Neutrophil (primary cell): ENCODE results near the gene OR51G2.

Experiments used
- H3K27ac ChIP-seq: fragments of 200-600 bp; sonication (generic); 2 replicates; pipeline ENCODE4 v1.5.1; 2016; ENCODE audit warnings: mild to moderate bottlenecking, moderate library complexity
- H3K27me3 ChIP-seq: fragments of 200-600 bp; sonication (generic); 2 replicates; pipeline ENCODE4 v1.6.0; 2016; ENCODE audit warnings: mild to moderate bottlenecking
- H3K36me3 ChIP-seq: fragments of 200-600 bp; sonication (generic); 2 replicates; pipeline ENCODE4 v1.5.1; 2017
- H3K4me1 ChIP-seq, 2 experiments: fragments of 200-600 bp in 1 of 2; sonication (generic) in 1 of 2; 1 replicate in 1 of 2; 2 replicates in 1 of 2; pipeline versions ENCODE4 v1.5.1 to v1.6.1; 2013 to 2016; ENCODE audit warnings: low read depth in 1 of 2, low read length in 1 of 2, mild to moderate bottlenecking in 1 of 2, moderate library complexity in 1 of 2; ENCODE audit not compliant: control insufficient read depth in 1 of 2, insufficient read depth in 1 of 2
- H3K4me3 ChIP-seq, 2 experiments: fragments of 200-600 bp in 1 of 2; sonication (generic) in 1 of 2; 1 replicate in 1 of 2; 2 replicates in 1 of 2; pipeline ENCODE4 v1.5.1; 2013 to 2016; ENCODE audit warnings: low read depth in 1 of 2, low read length in 1 of 2, mild to moderate bottlenecking in 1 of 2, moderate library complexity in 1 of 2
- H3K9me3 ChIP-seq: fragments of 200-600 bp; sonication (generic); 2 replicates; pipeline ENCODE4 v1.5.1; 2016
- CTCF ChIP-seq: fragments of 200-600 bp; sonication (generic); IDR thresholded peaks from 2 replicates; pipeline ENCODE4 v1.5.1; 2016; ENCODE audit warnings: antibody characterized with exemption

Gene OR51G2

DNA sequence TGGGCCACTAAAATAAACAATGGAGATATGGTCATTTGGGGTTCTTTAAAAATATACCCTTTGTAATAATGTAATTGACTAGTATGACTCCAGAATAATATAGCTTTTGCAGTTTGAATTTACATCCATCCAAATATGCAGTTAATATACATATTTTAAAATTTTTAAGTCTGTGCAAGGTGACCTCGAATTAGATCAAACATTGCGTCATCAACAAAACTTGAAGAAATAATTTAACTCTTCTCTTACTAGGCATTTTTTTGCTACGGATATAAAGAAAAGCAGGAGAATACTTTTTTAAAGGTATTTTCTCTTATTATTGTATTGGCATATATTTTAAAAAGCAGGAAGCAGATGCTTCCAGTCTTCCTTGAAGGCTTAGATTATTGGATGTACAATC lies 17.6 kb upstream of the OR51G2 start:
- Histone ChIP-seq H3K9me3 (no peaks in the 10 kb centered on the region), H3K27me3 (no peaks in the 10 kb centered on the region), H3K36me3 (no peaks in the 10 kb centered on the region), H3K4me1 (no peaks in the 10 kb centered on the region), H3K27ac (no peak overlapping the region), H3K4me3 (no peak overlapping the region)
- TF ChIP-seq CTCF = no peak

GRCh38 chr11:4932751-4933150 lies 13.6 kb upstream of the OR51G2 start:
- Histone ChIP-seq H3K4me1 (no peaks in the 10 kb centered on the region), H3K27ac (no peak overlapping the region), H3K4me3 (no peak overlapping the region), H3K9me3 (no peaks in the 10 kb centered on the region), H3K36me3 (no peaks in the 10 kb centered on the region), H3K27me3 (no peaks in the 10 kb centered on the region)
- no peak for TF ChIP-seq CTCF

GRCh38 chr11:4926608-4927007 lies 7.5 kb upstream of the OR51G2 start:
- Histone ChIP-seq H3K36me3 (no peaks in the 10 kb centered on the region), H3K27ac (no peak overlapping the region), H3K9me3 (no peaks in the 10 kb centered on the region), H3K4me3 (no peak overlapping the region), H3K4me1 (no peaks in the 10 kb centered on the region), H3K27me3 (no peaks in the 10 kb centered on the region)
- TF ChIP-seq CTCF = no peak

DNA sequence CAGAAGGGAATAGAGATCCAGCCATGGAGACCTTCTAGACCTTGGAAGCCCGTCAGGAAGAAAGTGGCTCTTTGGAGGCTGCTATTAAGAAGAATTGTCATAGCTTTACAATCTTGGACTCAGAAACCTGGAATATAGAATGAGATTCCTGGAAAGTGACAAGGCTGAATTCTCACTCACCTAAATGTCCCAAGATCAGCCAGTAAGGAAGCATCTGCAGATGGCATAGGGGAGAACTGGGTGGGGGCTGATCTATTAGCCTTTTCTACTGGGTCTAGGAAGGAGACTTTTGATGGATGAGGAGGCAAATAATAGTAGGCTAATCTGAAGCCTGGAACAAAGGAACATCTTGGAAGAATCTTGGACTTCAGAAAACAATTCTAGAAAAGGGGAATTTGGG lies 5.1 kb upstream of the OR51G2 start, which contains the start of gene OR51G1:
Gene OR51G1, minus strand, starts transcription at position 101 of the 400 bp plus-strand sequence. Its CDS starts 0 bp downstream, at position 101.
- Histone ChIP-seq H3K4me3 (no peak within 1 kb of the TSS), H3K9me3 (no peaks in the 10 kb centered on the region), H3K27me3 (no peaks in the 10 kb centered on the region), H3K4me1 (no peaks in the 10 kb centered on the region), H3K27ac (no peak within 1 kb of the TSS), H3K36me3 (no peaks in the 10 kb centered on the region)
- no peak for TF ChIP-seq CTCF

GRCh38 chr11:4922304-4922703 lies 3.2 kb upstream of the OR51G2 start:
- Histone ChIP-seq H3K27ac (no peak overlapping the region), H3K27me3 (no peaks in the 10 kb centered on the region), H3K4me3 (no peak overlapping the region), H3K36me3 (no peaks in the 10 kb centered on the region), H3K9me3 (no peaks in the 10 kb centered on the region), H3K4me1 (no peaks in the 10 kb centered on the region)
- TF ChIP-seq CTCF = no peak

GRCh38 chr11:4921796-4922195 lies 2.6 kb upstream of the OR51G2 start:
- Histone ChIP-seq H3K27ac (no peak overlapping the region), H3K9me3 (no peaks in the 10 kb centered on the region), H3K4me1 (no peaks in the 10 kb centered on the region), H3K27me3 (no peaks in the 10 kb centered on the region), H3K4me3 (no peak overlapping the region), H3K36me3 (no peaks in the 10 kb centered on the region)
- no peak for TF ChIP-seq CTCF
